ENCODE results near the gene BSG.

- no peak for TF ChIP-seq CTCF (IDR thresholded peaks at IDR 0.05 in 4 of 5, conservative IDR thresholded peaks at IDR 0.05 in 1 of 5)
- TF ChIP-seq POLR2A (IDR thresholded peaks at IDR 0.05) = no peak
Measured at GRCh38 chr19:555474-555808, 17.0 kb upstream of the BSG start.
